AG09309 (cell line): ENCODE measurements around the gene ATL2.
"Not testable (repeated sequence)": the region's sequence is repeated elsewhere in the genome, so short reads cannot be mapped to it uniquely, and the experiment has no call there.

ENCODE experiments used
- DNase-seq: peaks from one replicate; pipeline ENCODE4 v3.0.0-alpha.2; 2010; ENCODE audit warnings: low read depth
- H3K4me3 ChIP-seq: 2 replicates; pipeline ENCODE4 v1.5.1; 2011; ENCODE audit warnings: mild to moderate bottlenecking, low read depth, low read length, moderate library complexity; ENCODE audit not compliant: control insufficient read depth
- CTCF ChIP-seq: IDR thresholded peaks from 2 replicates; pipeline ENCODE4 v1.5.1; 2011; ENCODE audit warnings: mild to moderate bottlenecking, low read depth, low read length, inconsistent platforms; ENCODE audit not compliant: insufficient read depth, control insufficient read depth; ENCODE audit errors: missing control alignments

Gene ATL2

GRCh38 chr2:38279201-38279600, 97.9 kb downstream of the ATL2 start:
- no peak for TF ChIP-seq CTCF
- H3K4me3 ChIP-seq, result no peak overlapping the region
- no peak for DNase-seq

- DNase-seq, result not testable (repeated sequence)
Measured at GRCh38 chr2:38278117-38278438, 99.0 kb downstream of the ATL2 start.

GRCh38 chr2:38277245-38278116, 99.6 kb downstream of the ATL2 start:
- H3K4me3 ChIP-seq, result no peak overlapping the region
- DNase-seq, result no peak
- TF ChIP-seq CTCF, result no peak

More at GRCh38 chr2:38278117-38278438, 99.0 kb downstream of the ATL2 start:
- not testable (repeated sequence) for H3K4me3 ChIP-seq

GRCh38 chr2:38274286-38275276, 102.5 kb downstream of the ATL2 start:
- TF ChIP-seq CTCF, result peak; percentile 61
- no peak overlapping the region for H3K4me3 ChIP-seq
- peak; percentile 70 for DNase-seq

GRCh38 chr2:38271697-38272096, 105.4 kb downstream of the ATL2 start:
- no peak for TF ChIP-seq CTCF
- DNase-seq, result no peak
- H3K4me3 ChIP-seq, result no peak overlapping the region

GRCh38 chr2:38269421-38269820, 107.7 kb downstream of the ATL2 start:
- DNase-seq, result no peak
- no peak overlapping the region for H3K4me3 ChIP-seq
- no peak for TF ChIP-seq CTCF

GRCh38 chr2:38268691-38269327, 108.3 kb downstream of the ATL2 start:
- H3K4me3 ChIP-seq, result no peak overlapping the region
- DNase-seq, result peak; percentile 94
- no peak for TF ChIP-seq CTCF
